GM04504 (cell line): ENCODE measurements around the gene BCL2L1.

Experiments used
- DNase-seq: peaks from one replicate; pipeline ENCODE4 v3.0.0-alpha.2; 2012; ENCODE audit warnings: low read depth

Gene BCL2L1

GRCh38 chr20:31723319-31724078, 831 bp upstream of the BCL2L1 start:
- peak; percentile 95 for DNase-seq

DNA sequence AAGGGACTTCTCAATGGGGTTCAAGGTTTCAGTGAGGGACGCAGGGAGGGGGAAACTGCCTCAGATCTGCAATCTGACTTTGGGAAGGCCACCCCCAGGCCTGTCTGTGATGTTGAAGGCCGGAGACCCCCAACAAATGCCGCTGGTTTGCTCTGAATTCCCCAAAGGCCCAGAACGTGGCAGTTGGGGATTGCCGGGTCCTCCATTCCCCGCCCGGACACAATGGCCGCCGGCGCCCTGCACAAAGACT, 326 bp upstream of the BCL2L1 start:
- no peak for DNase-seq

- no peak for DNase-seq
These were observed 1.0 kb downstream of the BCL2L1 start for GRCh38 chr20:31721408-31722256.

GRCh38 chr20:31720486-31721407, 1.9 kb downstream of the BCL2L1 start:
- no peak for DNase-seq

DNA sequence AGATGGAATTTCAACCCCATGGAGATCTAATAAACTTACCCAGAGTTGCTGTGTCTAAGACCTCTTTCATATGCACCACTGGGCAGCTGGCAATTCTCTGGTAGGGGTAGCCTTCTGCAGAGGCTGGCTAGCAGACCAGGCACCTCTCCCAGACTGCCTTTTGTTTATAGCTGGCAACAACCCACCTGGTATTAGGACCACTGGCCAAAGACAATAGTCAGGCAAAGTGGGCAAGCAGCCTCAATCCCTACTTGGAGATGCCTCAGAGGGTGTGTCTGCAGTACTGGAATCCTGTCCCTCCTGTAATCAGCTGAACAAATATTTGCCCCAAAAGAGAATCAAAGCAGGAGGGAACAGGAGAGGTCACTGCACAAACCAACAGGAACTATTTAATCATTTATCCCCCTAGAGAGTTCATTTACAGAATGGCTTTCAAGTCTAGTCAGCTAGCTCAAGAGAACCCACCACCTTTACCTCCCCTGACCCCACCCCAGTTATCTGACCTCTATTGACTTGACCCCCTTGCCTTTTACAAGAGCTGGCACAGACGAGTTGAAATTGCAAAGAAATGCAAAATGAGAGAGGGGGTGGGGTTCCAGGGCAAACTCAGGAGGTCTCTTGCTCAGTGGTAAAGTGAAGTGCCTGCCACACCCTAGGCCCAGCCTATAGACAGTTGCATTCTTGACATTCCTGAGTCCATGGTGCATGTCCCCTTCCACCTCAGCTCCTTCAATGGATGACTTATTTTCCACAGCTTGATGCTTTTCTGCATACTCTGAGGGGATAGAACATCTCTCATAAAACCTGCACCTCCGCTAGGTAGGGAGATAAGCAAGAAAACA, 2.8 kb downstream of the BCL2L1 start:
- no peak for DNase-seq

GRCh38 chr20:31718952-31719643, 3.6 kb downstream of the BCL2L1 start:
- DNase-seq, result no peak

DNA sequence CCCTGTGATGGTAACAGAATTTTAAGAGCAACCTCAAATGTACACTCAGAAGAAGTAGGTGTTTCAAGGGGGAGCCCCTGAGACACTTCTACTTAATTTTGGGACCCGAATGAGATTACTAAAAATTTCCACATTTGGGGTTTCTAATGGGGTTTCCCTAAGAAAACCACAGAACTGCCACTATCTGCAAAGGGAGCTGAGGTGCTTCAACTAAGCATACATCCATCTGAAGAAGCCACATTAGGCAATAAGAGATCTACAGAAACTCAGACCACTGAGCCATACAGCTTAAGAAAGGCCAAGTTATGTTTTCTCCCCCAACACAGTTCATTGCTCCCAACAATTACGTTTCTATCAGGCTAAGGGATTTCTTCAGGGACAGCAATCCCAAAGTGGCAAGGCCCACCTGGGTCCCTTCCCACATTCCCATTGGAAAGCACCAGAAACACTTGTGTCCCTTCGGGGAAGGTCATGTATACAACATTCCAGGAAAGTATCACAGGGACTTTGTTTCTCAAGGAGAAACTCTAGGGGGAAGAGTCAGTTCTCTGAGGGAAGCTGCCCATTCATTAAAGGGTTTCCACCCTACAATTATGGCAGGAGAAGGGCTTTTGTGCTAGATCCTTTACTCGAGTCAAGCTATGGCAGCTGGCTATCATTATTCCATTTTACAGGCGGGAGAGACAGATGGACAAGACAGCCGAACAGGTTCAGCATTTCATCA, 5.0 kb downstream of the BCL2L1 start:
- no peak for DNase-seq

- DNase-seq, result no peak
These were observed 5.7 kb downstream of the BCL2L1 start for GRCh38 chr20:31716818-31717477.

GRCh38 chr20:31716351-31716750, 6.3 kb downstream of the BCL2L1 start:
- DNase-seq, result no peak

DNA sequence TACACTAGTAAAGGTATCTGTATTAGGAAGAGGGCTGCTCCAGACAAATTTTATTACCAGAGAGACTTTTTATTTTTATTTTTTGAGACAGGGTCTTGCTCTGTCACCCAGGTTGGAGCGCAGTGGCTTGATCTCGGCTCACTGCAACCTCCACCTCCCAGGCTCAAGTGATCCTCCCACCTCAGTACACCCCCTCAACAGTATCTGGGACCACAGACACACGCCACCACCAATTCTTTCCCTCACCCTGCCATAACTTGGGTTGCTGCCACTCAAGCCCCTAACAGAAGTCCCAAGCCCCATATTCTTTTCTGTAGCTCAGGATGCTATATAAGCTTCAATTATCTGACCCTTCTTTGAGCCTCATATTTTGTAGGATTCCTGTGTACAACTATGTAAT, 6.9 kb downstream of the BCL2L1 start:
- no peak for DNase-seq

- DNase-seq, result peak; percentile 91
These were observed 9.1 kb downstream of the BCL2L1 start for GRCh38 chr20:31713312-31714273.

GRCh38 chr20:31712564-31713311, 9.9 kb downstream of the BCL2L1 start:
- DNase-seq, result peak; percentile 59

- no peak for DNase-seq
These were observed 10.5 kb downstream of the BCL2L1 start for GRCh38 chr20:31712112-31712553.

DNA sequence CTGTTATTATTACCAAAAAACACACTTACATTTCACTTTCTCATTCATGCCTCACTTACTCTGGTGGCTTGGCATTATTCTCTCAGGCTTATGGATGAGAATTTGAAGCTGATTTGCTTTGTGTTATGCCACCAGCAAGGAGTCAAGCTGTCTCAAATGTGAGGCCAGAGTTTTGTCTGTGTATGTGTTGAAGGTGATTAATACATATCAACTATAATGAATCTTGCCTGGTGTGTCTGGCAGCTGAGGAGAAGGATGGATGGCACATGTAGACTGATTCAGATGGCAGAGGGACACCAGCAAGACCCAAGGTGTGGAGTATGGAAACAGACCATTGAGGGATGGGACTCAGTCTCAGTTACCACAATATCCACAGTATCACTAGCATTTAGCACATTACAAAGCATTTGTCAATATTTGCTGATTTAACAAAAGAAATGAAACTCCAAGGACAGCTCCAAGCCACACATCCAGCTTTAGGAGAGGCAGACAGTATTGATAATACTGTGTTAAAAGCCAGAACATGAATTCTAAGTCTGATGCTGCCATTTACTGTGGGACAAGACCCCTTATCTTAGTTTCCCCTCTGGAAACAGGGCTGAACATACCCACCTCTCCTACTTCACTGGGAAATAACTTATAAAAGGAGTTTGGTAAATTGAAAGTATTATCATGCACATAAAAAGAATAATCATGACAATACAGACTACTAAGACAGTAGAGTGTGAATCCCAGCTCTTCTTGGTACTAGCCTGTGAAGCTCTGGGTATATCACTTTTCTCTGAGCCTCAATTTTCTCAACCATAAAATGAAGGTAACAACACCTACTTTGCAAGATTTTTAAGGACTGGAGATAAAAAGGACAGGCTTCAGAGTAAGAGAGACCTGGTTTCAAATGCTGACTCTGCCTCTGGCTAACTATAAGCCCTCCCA, 11.2 kb downstream of the BCL2L1 start:
- no peak for DNase-seq

DNA sequence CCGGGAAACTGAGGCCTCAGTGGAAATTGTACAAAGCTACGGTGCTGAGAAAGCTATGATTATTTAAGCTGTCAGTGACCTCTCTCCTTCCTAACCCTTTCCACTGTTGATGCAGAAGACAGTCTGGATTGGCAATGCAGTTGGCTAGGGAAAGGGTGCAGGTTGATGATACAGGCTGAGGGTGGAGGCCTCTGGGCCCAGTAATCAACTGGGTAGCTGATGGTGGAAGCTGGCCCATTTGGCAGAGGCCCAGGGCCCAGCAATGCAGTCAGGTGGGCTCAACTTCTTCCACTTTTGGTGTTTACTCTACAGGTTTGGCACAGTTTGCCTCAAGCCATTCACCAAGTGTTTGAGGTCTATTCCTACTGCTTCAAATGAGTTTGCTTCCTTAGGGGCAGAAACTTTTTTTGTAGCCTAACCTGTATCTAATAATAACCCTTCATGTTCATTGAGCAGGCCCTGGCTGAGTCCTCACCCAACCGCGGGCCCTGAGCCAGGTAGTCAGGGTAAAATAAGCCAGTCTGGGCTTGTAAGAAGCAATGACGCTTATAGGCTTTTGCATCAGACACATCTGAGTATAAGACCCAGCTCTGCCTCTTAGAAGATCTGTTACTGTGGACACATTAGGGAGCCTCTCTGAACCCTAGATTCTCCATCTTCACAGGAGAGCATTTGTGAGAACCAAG, 12.1 kb downstream of the BCL2L1 start:
- DNase-seq, result no peak

GRCh38 chr20:31709939-31710338, 12.7 kb downstream of the BCL2L1 start:
- no peak for DNase-seq
